HepG2 (cell line): Measurements from ENCODE around the gene PLEKHG5. TPM values are rescaled to one million over a fixed set of nuclear protein-coding genes. Genes with fewer than 3 reads are reported as not detected.

Experiments
- ATAC-seq: fragments of 200-7000 bp; cut with Tn5 transposase; 3 replicates; pipeline ENCODE4 v1.9.1; 2020; ENCODE audit warnings: mild to moderate bottlenecking, moderate library complexity
- BruUV-seq: library from RNA; stranded (reverse); fragments of 400-500 nt; replicated peaks from 2 replicates; lab custom pipeline; 2021; lab: Mats Ljungman, UMichigan
- CTCF ChIA-PET: fragments of 300-600 bp; formaldehyde crosslinking; extraction: SDS; loops from one replicate; lab custom pipeline; 2021; ENCODE audit warnings: low total read pairs, inconsistent platforms, low intra/inter-chr PET ratio; lab: Yijun Ruan, JAX
- POLR2A ChIA-PET: fragments of 350-600 bp; sonication (Branson Sonifier 250); formaldehyde crosslinking; loops from one replicate; lab custom pipeline; 2020; ENCODE audit warnings: antibody characterized with exemption, inconsistent platforms; lab: Yijun Ruan, JAX
- DNase-seq: peaks from one replicate; pipeline ENCODE4 v3.0.0-alpha.2; 2015; ENCODE audit warnings: low spot score
- FAIRE-seq: peaks from 3 replicates; lab custom pipeline; 2011; peaks lifted over from hg19 to GRCh38; lab: Jason Lieb, UNC
- H2AFZ ChIP-seq: one replicate; pipeline ENCODE4 v1.6.1; 2011; ENCODE audit warnings: low read length, inconsistent platforms
- H3K27ac ChIP-seq: fragments of 300-600 bp; 3 replicates; pipeline ENCODE4 v1.8.0; 2011; ENCODE audit warnings: mixed run types, mild to moderate bottlenecking, mixed read lengths, low read length, inconsistent platforms; ENCODE audit not compliant: insufficient read depth; ENCODE audit errors: extremely low read length
- H3K27me3 ChIP-seq, 2 experiments: fragments of 200-600 bp in 1 of 2; 2 replicates in 1 of 2; 3 replicates in 1 of 2; pipeline versions ENCODE4 v1.6.0 to v1.8.0; 2011; ENCODE audit warnings: low read length in 2 of 2, mild to moderate bottlenecking in 2 of 2, moderate library complexity in 2 of 2, inconsistent platforms in 1 of 2; ENCODE audit not compliant: insufficient read depth in 2 of 2, control insufficient read depth in 1 of 2
- H3K36me3 ChIP-seq, 2 experiments: fragments of 200-600 bp in 1 of 2; replicated peaks in 1 of 2; 2 replicates in 1 of 2; 3 replicates in 1 of 2; pipeline versions ENCODE4 v1.5.1 to v1.8.0; 2011; ENCODE audit warnings: low read length in 2 of 2, inconsistent platforms in 1 of 2; ENCODE audit not compliant: insufficient read depth in 2 of 2, control insufficient read depth in 1 of 2
- H3K4me1 ChIP-seq: 2 replicates; pipeline ENCODE4 v1.5.1; 2012; ENCODE audit warnings: low read length, inconsistent platforms; ENCODE audit not compliant: insufficient read depth
- H3K4me2 ChIP-seq: 2 replicates; pipeline ENCODE4 v1.6.0; 2011; ENCODE audit warnings: low read depth, low read length, inconsistent platforms
- H3K4me3 ChIP-seq, 3 experiments: fragments of 200-600 bp in 1 of 3; sonication (generic), shearing (Covaris generic) in 1 of 3; replicated peaks in 1 of 3; 2 replicates each; pipeline ENCODE4 v1.5.1; 2011 to 2016; ENCODE audit warnings: low read length in 3 of 3, inconsistent platforms in 2 of 3, low read depth in 2 of 3, mild to moderate bottlenecking in 2 of 3, control low read depth in 1 of 3, mixed read lengths in 1 of 3; ENCODE audit not compliant: insufficient read depth in 1 of 3
- H3K79me2 ChIP-seq: one replicate; pipeline ENCODE4 v1.6.1; 2011; ENCODE audit warnings: low read length, inconsistent platforms; ENCODE audit not compliant: insufficient read depth
- H3K9ac ChIP-seq: 2 replicates; pipeline ENCODE4 v1.6.0; 2011; ENCODE audit warnings: mild to moderate bottlenecking, low read depth, low read length, inconsistent platforms; ENCODE audit not compliant: insufficient read depth
- H3K9me3 ChIP-seq: 2 replicates; pipeline ENCODE4 v1.5.1; 2012; ENCODE audit warnings: mild to moderate bottlenecking, low read length
- H4K20me1 ChIP-seq: 2 replicates; pipeline ENCODE4 v1.6.0; 2011; ENCODE audit warnings: inconsistent platforms, mild to moderate bottlenecking, low read length, moderate library complexity; ENCODE audit not compliant: insufficient read depth
- EZH2 ChIP-seq: conservative IDR thresholded peaks from 2 replicates; pipeline ENCODE4 v1.6.1; 2012; ENCODE audit warnings: mild to moderate bottlenecking, low read depth, low read length, moderate library complexity
- NFE2L1 ChIP-seq: sonication (generic); formaldehyde crosslinking; IDR thresholded peaks from 2 replicates; pipeline ENCODE4 v1.4.0; 2020; ENCODE audit warnings: missing genetic modification reagents, mild to moderate bottlenecking, borderline replicate concordance
- POLR2G ChIP-seq: fragments of 200-400 bp; formaldehyde crosslinking; IDR thresholded peaks from 2 replicates; pipeline ENCODE4 v1.6.1; 2018; ENCODE audit warnings: mild to moderate bottlenecking, low read depth, low read length, moderate library complexity
- RCOR2 ChIP-seq: IDR thresholded peaks from 2 replicates; pipeline ENCODE4 v1.6.1; 2016; ENCODE audit warnings: missing biosample characterization, missing genetic modification reagents
- RORA ChIP-seq: sonication (generic); formaldehyde crosslinking; IDR thresholded peaks from 2 replicates; pipeline ENCODE4 v1.5.0; 2020; ENCODE audit warnings: mild to moderate bottlenecking, missing genetic modification reagents, moderate library complexity
- SAP130 ChIP-seq: IDR thresholded peaks from 2 replicates; pipeline ENCODE4 v1.6.1; 2016; ENCODE audit warnings: low read depth
- SNAPC4 ChIP-seq: sonication (generic); formaldehyde crosslinking; IDR thresholded peaks from 2 replicates; pipeline ENCODE4 v1.4.0; 2020; ENCODE audit warnings: mild to moderate bottlenecking, missing genetic modification reagents
- SNRNP70 ChIP-seq: fragments of 200-400 bp; formaldehyde crosslinking; IDR thresholded peaks from 2 replicates; pipeline ENCODE4 v1.6.1; 2017; ENCODE audit warnings: mild to moderate bottlenecking, low read depth, low read length, moderate library complexity
- STAG1 ChIP-seq: sonication (generic); formaldehyde crosslinking; IDR thresholded peaks from 2 replicates; pipeline ENCODE4 v1.4.0; 2020; ENCODE audit warnings: missing genetic modification reagents
- ZC3H13 ChIP-seq: sonication (generic); formaldehyde crosslinking; IDR thresholded peaks from 2 replicates; pipeline ENCODE4 v1.8.1; 2023; ENCODE audit warnings: mild to moderate bottlenecking, missing genetic modification reagents, moderate library complexity
- ZNF234 ChIP-seq: sonication (generic); formaldehyde crosslinking; conservative IDR thresholded peaks from 2 replicates; pipeline ENCODE4 v1.5.1; 2020; ENCODE audit warnings: mild to moderate bottlenecking, missing genetic modification reagents
- ZNF382 ChIP-seq: sonication (generic); formaldehyde crosslinking; IDR thresholded peaks from 2 replicates; pipeline ENCODE4 v1.5.0; 2020; ENCODE audit warnings: missing genetic modification reagents, mild to moderate bottlenecking, borderline replicate concordance
- ZNF431 ChIP-seq: sonication (generic); formaldehyde crosslinking; IDR thresholded peaks from 2 replicates; pipeline ENCODE4 v1.9.0; 2022; ENCODE audit warnings: missing genetic modification reagents, low read depth, mild to moderate bottlenecking, borderline replicate concordance
- ZNF501 ChIP-seq: sonication (generic); formaldehyde crosslinking; IDR thresholded peaks from 2 replicates; pipeline ENCODE4 v1.5.1; 2020; ENCODE audit warnings: mild to moderate bottlenecking, moderate library complexity, missing genetic modification reagents
- ZNF558 ChIP-seq: sonication (generic); formaldehyde crosslinking; IDR thresholded peaks from 2 replicates; pipeline ENCODE4 v1.9.0; 2022; ENCODE audit warnings: mild to moderate bottlenecking, missing genetic modification reagents, borderline replicate concordance
- ZNF563 ChIP-seq: sonication (generic); formaldehyde crosslinking; IDR thresholded peaks from 2 replicates; pipeline ENCODE4 v1.8.0; 2022; ENCODE audit warnings: mild to moderate bottlenecking, moderate library complexity, missing genetic modification reagents
- WGBS: methylation state at CpG from one replicate; pipeline ENCODE4 v1.1.6; 2017; ENCODE audit warnings: low lambda C conversion rate; 5-methylcytosine and 5-hydroxymethylcytosine counted together
- in situ Hi-C: cut with HindIII; loops from 2 replicates; pipeline ENCODE4 v1.10.0; 2017; ENCODE audit warnings: low pct_unique_long_range_greater_than_20kb; ENCODE audit not compliant: extremely low pct_ligation_motif_present
- intact Hi-C: fragments of 100-400 bp; cut with micrococcal nuclease; formaldehyde crosslinking; loops from one replicate; pipeline ENCODE4 v1.10.0; 2022; ENCODE audit not compliant: unreplicated experiment
- polyA plus RNA-seq, 8 experiments: library from polyadenylated mRNA; depleted of rRNA in 3 of 8; stranded (reverse) in 7 of 8; unstranded in 1 of 8; fragments of >200 nt; fragmentation: Illumina TruSeq in 4 of 8; extraction: Trizol in 4 of 8; gene quantifications; 2 replicates each; pipeline versions ENCODE4 v1.2.1 to v1.2.3, GENCODE V29; 2011 to 2016; ENCODE audit warnings: low read depth in 4 of 8, missing spikeins in 1 of 8, mixed read lengths in 1 of 8; ENCODE audit not compliant: insufficient read depth in 1 of 8
- total RNA-seq, 5 experiments: library from RNA; depleted of rRNA; stranded (reverse); fragments of >200 nt; fragmentation: Illumina TruSeq; extraction: Trizol; gene quantifications; 2 replicates each; pipeline ENCODE4 v1.2.3, GENCODE V29; 2016; ENCODE audit warnings: low read depth in 1 of 5
- TF ChIP-seq, protein P1 (sequence below), 2 experiments: sonication (generic) in 1 of 2; formaldehyde crosslinking in 1 of 2; IDR thresholded peaks; 2 replicates each; pipeline versions ENCODE4 v1.4.0 to v1.6.1; 2018 to 2020; ENCODE audit warnings: missing genetic modification reagents in 2 of 2, borderline replicate concordance in 1 of 2, low read depth in 1 of 2, mild to moderate bottlenecking in 1 of 2, missing biosample characterization in 1 of 2

PLEKHG5 gene
- total and polyA plus RNA-seq, 2 of the 13 experiments (the other 11 are each of a cell fraction or from before 2014, with no cell fraction given): 1.9 to 3.5 TPM

DNA sequence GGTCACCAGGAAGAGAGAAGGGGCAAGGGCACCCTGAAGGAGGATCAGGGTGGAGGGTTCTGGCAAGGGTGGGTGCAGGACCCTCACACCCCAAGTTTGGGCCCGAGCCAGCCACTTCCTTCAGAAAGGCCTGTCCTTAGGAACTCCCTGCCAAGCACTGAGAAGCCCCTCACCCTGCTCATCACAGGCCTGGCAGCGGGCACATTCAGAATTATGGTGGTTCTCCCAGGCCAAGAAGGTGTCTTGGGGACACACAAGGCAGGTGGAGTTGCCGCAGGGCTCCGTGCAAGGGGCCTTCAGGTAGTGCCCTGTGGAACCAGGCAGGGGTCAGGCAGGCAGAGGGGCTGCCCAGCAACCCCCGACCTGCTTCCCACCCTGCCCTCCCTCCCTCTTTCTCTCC, 26.6 kb downstream of the PLEKHG5 start (continued):
- TF ChIP-seq ZNF558 (CRISPR knock-in tag) (0 out of 2 replicates have a peak, but pooled peaks have one; percentile 37), ZNF501 (CRISPR knock-in tag) (no peak), RORA (CRISPR knock-in tag) (no peak), ZNF431 (0 out of 2 replicates have a peak, but pooled peaks have one; percentile 7), EZH2 (no peak)
- TF ChIP-seq, all 625 proteins: peak for 5

GRCh38 chr1:6464514-6464836, 27.0 kb downstream of the PLEKHG5 start:
- H2AFZ ChIP-seq: no peak overlapping the region
- intact Hi-C loops: loop anchor here (2.0 kb wide), 1 partner anchor 18 kb away; no protein-coding TSS in a partner anchor
- no peak overlapping the region for H3K27ac ChIP-seq
- H3K79me2 ChIP-seq: no peaks in the 10 kb centered on the region
- H3K4me1 ChIP-seq: peaks cover 21% of the 10 kb centered on the region
- 27% methylated on average over 6 of the region's 7 CpGs for WGBS
- DNase-seq: peak; percentile 58
- in situ Hi-C loops: no loop called here
- no peak for FAIRE-seq
- H4K20me1 ChIP-seq: peaks cover 3% of the 10 kb centered on the region; the same call in 1 of the 2 replicates
- ATAC-seq: peak; percentile 72
- POLR2A ChIA-PET: no interaction called here
- peaks cover 2 to 4% of the 10 kb centered on the region in 2 experiments; a peak in 2 of 5 replicates for H3K36me3 ChIP-seq
- H3K4me3 ChIP-seq: no peak overlapping the region
- H3K27me3 ChIP-seq: no peaks in the 10 kb centered on the region
- H3K4me2 ChIP-seq: no peak overlapping the region
- BruUV-seq: no TSS peak
- CTCF ChIA-PET: interaction anchor here (1.1 to 1.7 kb wide), 3 partner anchors 11 to 19 kb away, joined by 3 to 5 read pairs (median 4); no protein-coding TSS in a partner anchor
- no peaks in the 10 kb centered on the region for H3K9me3 ChIP-seq
- H3K9ac ChIP-seq: no peak overlapping the region
- TF ChIP-seq SNAPC4 (CRISPR knock-in tag) (no peak), ZC3H13 (CRISPR knock-in tag) (peak; percentile 73; the same call in 1 of the 2 replicates), POLR2G (peak; percentile 24), ZNF382 (CRISPR knock-in tag) (no peak), RCOR2 (CRISPR knock-in tag) (no peak), STAG1 (CRISPR knock-in tag) (peak; percentile 78), NFE2L1 (CRISPR knock-in tag) (no peak), ZNF234 (0 out of 2 replicates have a peak, but pooled peaks have one; percentile 63), ZNF563 (CRISPR knock-in tag) (no peak), SNRNP70 (no peak), SAP130 (CRISPR knock-in tag) (peak; percentile 39)
- TF ChIP-seq, protein P1, sequence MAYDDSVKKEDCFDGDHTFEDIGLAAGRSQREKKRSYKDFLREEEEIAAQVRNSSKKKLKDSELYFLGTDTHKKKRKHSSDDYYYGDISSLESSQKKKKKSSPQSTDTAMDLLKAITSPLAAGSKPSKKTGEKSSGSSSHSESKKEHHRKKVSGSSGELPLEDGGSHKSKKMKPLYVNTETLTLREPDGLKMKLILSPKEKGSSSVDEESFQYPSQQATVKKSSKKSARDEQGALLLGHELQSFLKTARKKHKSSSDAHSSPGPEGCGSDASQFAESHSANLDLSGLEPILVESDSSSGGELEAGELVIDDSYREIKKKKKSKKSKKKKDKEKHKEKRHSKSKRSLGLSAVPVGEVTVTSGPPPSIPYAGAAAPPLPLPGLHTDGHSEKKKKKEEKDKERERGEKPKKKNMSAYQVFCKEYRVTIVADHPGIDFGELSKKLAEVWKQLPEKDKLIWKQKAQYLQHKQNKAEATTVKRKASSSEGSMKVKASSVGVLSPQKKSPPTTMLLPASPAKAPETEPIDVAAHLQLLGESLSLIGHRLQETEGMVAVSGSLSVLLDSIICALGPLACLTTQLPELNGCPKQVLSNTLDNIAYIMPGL (CRISPR knock-in tag; IDR thresholded peaks at IDR 0.05; ENCODE audit: borderline replicate concordance in 1 of 2, low read depth in 1 of 2): peak; percentile 49 to 50; a peak in 2 of 4 replicates
